GM12873 (cell line): Measurements from ENCODE around the gene GAK.

ENCODE experiments used
- TF ChIP-seq, protein P1 (sequence below): IDR thresholded peaks from 2 replicates; pipeline ENCODE4 v1.5.1; 2012; ENCODE audit warnings: low read depth, mild to moderate bottlenecking, moderate library complexity, low read length, control low read depth; ENCODE audit not compliant: insufficient read depth; ENCODE audit errors: missing control alignments

The GAK gene

GRCh38 chr4:895596-895995 is 36.5 kb downstream of the GAK start:
- TF ChIP-seq, protein P1, sequence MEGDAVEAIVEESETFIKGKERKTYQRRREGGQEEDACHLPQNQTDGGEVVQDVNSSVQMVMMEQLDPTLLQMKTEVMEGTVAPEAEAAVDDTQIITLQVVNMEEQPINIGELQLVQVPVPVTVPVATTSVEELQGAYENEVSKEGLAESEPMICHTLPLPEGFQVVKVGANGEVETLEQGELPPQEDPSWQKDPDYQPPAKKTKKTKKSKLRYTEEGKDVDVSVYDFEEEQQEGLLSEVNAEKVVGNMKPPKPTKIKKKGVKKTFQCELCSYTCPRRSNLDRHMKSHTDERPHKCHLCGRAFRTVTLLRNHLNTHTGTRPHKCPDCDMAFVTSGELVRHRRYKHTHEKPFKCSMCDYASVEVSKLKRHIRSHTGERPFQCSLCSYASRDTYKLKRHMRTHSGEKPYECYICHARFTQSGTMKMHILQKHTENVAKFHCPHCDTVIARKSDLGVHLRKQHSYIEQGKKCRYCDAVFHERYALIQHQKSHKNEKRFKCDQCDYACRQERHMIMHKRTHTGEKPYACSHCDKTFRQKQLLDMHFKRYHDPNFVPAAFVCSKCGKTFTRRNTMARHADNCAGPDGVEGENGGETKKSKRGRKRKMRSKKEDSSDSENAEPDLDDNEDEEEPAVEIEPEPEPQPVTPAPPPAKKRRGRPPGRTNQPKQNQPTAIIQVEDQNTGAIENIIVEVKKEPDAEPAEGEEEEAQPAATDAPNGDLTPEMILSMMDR, result no peak

DNA sequence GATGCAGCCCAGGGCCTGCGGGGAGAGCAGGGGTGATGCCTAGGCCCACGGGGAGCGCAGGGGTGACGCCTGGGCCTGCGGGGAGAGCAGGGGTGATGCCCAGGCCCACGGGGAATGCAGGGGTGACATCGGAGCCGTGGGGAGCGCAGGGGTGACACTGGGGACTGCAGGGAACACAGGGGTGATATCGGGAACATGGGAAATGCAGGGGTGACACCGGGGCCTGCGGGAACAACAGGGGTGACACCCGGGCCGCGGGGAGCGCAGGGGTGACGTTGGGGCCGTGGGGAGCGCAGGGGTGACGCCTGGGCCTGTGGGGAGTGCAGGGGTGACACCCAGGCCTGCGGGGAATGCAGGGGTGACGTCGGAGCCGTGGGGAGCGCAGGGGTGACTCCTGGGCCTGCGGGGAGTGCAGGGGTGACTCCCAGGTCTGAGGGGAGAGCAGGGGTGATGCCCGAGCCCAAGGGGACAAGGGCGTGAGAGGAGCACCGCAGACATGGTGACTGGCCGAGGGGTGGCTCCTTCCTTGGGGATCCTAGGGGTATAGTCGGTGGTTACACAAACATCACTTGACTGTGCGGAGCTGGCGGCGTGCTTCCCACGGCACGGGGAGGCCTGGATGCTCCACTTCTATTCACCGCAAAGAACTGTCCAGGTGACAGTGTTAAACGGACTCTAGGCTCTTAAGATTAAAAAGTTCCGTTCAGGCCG is 38.0 kb downstream of the GAK start:
- TF ChIP-seq, protein P1, result no peak

DNA sequence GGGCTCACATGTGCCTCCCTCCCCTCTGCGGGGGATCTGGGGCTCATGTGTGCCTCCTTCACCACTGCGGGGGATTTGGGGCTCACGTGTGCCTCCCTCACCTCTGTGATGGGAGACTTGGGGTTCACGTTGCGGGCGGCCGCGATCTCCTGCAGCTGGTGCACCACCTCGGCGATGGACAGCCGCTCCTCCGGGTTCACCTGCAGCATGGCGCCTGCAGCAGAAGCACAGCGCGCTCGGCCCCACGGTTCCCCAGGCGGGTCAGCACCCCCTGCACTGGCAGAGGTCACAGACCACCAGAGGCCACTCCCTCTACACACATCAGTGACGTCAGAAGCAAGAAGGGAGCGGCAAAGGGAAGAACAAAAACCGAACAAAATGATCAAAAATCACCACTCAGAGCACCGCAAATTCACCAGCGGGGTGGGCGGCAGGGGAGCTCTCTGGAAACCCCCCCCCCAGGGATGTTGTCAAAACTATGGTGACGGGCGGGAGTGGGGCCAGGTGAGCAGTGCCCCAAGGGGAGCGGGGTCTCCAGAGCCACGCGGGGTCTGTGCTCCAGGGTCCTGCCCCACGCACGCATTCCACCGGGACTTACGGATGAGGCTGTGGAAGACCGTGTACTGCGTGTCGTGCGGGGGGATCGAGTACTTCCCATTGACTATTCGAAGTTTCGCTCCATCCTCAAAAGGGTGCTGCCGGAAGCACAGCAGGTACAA is 38.7 kb downstream of the GAK start:
- TF ChIP-seq, protein P1, result no peak

- TF ChIP-seq, protein P1, result no peak
These were observed 39.3 kb downstream of the GAK start for GRCh38 chr4:892780-893179.

DNA sequence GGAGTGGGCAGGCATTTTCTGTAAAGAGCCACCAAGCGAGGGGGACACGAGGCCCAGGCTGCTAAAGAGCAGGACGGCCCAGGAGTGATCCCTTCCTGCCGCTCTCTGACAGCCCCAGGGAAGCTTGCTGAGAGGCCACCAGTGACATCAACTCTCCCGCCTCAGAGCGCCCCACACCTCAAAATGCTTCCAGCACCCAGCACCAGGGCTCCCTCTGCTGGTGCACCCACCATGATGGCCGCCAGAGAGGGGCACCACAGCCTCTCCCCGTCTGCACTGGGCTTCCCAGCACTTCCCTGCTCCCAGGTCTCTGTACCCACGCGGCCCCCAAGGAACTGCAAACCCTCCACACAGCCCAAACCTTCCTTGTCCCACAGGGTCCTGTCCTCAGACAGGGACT is 40.4 kb downstream of the GAK start:
- TF ChIP-seq, protein P1, result peak; percentile 42

GRCh38 chr4:890036-890695 is 42.0 kb downstream of the GAK start:
- TF ChIP-seq, protein P1, result no peak

- TF ChIP-seq, protein P1, result no peak
These were observed 42.6 kb downstream of the GAK start for GRCh38 chr4:889516-889915.
